ENCODE data around the gene MPZL2.

The MPZL2 gene

DNA sequence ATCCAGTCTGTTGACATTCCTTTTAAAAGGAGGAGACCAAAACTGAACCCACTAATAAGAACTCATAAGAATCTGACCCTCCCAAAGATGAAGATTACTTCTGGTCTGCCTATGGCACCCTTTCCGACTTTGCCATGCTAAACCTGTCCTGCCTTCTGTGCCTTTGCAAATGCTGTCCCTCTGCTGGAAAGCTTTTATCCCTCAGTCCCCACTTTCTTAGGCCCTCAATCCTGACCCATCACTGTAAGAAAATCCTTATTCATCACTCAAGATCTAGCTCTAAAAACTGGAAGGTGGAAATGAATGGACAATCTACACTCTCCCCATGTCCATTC lies 22.4 kb downstream of the MPZL2 start:
- Histone ChIP-seq H3K9ac (ENCODE audit: low read length in 2 of 2) (no peak overlapping the region), H3K4me3 (ENCODE audit: low read length in 2 of 2) (no peak overlapping the region), H3K27ac (ENCODE audit: low read length) (no peak overlapping the region), H3K9me3 (ENCODE audit: control insufficient read depth in 2 of 2, low read length in 2 of 2) (no peaks in the 10 kb centered on the region), H3K27me3 (ENCODE audit: control insufficient read depth in 1 of 2, insufficient read depth in 2 of 2, low read length in 2 of 2) (peaks cover 0 to 5% of the 10 kb centered on the region in 2 donors), H3K4me1 (ENCODE audit: control insufficient read depth, insufficient read depth, low read length) (no peaks in the 10 kb centered on the region), H3K36me3 (ENCODE audit: control insufficient read depth in 2 of 2, insufficient read depth in 2 of 2, low read length in 2 of 2) (no peaks in the 10 kb centered on the region)

DNA sequence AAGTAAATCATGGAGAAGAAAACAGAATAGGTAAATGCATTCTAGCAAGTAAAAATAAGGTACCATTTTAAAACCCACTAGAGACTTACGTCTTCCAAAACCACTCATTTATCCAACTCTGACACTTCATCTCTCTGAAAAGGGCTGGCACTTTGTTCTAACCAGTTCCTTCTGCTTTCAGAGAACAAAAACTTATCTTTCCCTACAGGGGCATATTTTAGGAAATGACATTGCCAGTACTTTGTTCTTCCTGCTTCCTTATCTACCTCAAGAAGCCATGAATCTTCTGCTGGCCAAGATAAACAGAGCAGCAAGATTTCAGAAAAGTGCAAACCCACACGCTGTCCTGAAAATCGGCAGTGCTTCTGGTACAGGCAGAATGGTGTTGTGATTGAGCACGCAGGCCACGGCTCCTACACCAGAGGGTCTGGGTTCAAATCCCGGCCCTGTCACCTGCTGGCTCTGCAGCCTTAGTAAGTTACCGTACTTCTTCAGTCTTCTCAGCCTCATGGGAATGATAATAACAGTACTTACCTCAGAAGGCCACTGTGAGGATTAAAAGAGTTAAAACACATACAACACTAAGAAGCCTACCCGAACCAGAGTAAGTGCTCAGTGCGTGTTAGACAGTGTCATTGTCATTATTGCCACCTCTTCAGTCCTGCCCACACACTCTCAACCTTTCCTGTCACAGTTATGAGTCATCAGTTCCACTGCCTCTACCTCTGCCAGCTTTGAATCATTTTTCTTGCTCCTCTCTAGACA lies 22.9 kb downstream of the MPZL2 start:
- Histone ChIP-seq H3K4me3 (ENCODE audit: low read length in 2 of 2) (no peak overlapping the region), H3K9ac (ENCODE audit: low read length in 2 of 2) (no peak overlapping the region), H3K27ac (ENCODE audit: low read length) (no peak overlapping the region), H3K27me3 (ENCODE audit: control insufficient read depth in 1 of 2, insufficient read depth in 2 of 2, low read length in 2 of 2) (peaks cover 0 to 5% of the 10 kb centered on the region in 2 donors), H3K36me3 (ENCODE audit: control insufficient read depth in 2 of 2, insufficient read depth in 2 of 2, low read length in 2 of 2) (no peaks in the 10 kb centered on the region), H3K9me3 (ENCODE audit: control insufficient read depth in 2 of 2, low read length in 2 of 2) (no peaks in the 10 kb centered on the region), H3K4me1 (ENCODE audit: control insufficient read depth, insufficient read depth, low read length) (no peaks in the 10 kb centered on the region)

DNA sequence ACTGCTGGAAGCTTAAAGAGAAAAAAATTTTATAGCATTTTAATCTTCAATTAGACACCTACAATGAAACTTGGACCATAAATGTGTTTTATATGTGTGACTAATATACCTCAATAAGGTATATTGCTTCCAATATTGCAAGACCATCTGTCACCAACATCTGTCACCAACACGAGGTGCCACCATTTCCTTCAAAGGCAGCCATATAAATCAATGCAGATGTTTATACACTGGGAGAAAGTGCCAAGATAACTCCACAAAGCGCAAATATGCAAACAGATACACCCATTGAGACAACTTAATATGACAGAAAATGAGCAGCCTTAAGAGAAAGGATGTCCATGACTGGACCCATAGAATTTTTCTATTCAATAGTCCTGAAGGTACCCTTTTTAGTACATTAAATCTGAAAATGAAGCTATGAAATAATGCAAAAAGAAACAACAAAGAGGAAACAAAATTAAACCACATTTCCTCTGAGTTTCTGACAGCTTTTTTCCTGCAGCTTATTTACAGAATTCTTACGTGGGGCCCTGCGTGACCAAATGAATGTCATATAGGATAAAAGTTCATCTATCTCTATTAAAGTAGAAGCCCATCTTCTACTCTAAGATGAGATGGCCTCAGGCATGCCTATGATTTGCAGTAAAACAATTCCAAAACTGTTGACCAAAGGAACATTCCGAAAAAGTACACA lies 24.4 kb downstream of the MPZL2 start:
- Histone ChIP-seq H3K27ac (ENCODE audit: low read length) (no peak overlapping the region), H3K27me3 (ENCODE audit: control insufficient read depth in 1 of 2, insufficient read depth in 2 of 2, low read length in 2 of 2) (peaks cover 0 to 5% of the 10 kb centered on the region in 2 donors), H3K4me3 (ENCODE audit: low read length in 2 of 2) (no peak overlapping the region), H3K9ac (ENCODE audit: low read length in 2 of 2) (no peak overlapping the region), H3K36me3 (ENCODE audit: control insufficient read depth in 2 of 2, insufficient read depth in 2 of 2, low read length in 2 of 2) (no peaks in the 10 kb centered on the region), H3K9me3 (ENCODE audit: control insufficient read depth in 2 of 2, low read length in 2 of 2) (no peaks in the 10 kb centered on the region), H3K4me1 (ENCODE audit: control insufficient read depth, insufficient read depth, low read length) (no peaks in the 10 kb centered on the region)

DNA sequence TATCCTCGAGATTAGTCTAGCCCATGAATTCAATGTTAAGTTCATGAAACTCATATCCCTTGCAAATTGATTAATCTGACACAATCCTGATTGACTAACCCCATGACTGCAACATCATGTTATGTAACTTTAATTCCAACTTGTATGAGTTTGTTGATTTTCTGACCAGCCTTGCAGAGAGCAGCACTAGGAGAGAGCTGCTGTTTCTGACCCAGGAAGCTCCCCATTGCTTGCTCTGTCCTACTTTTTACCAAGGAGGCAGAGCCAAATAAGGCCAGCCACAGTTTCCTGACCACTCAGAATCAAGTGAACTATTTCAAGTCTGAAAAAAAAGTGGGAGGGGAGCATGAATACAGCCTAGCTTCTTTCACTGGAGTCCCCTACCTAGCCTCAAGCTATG lies 25.2 kb downstream of the MPZL2 start:
- no peak overlapping the region for H3K9ac ChIP-seq (ENCODE audit: low read length in 2 of 2)
- H3K27me3 ChIP-seq (ENCODE audit: control insufficient read depth in 1 of 2, insufficient read depth in 2 of 2, low read length in 2 of 2): peaks cover 0 to 2% of the 10 kb centered on the region in 2 donors
- no peak overlapping the region for H3K4me3 ChIP-seq (ENCODE audit: low read length in 2 of 2)
- H3K27ac ChIP-seq (ENCODE audit: low read length): no peak overlapping the region
- H3K36me3 ChIP-seq (ENCODE audit: control insufficient read depth in 2 of 2, insufficient read depth in 2 of 2, low read length in 2 of 2): no peaks in the 10 kb centered on the region
- H3K4me1 ChIP-seq (ENCODE audit: control insufficient read depth, insufficient read depth, low read length): no peaks in the 10 kb centered on the region
- no peaks in the 10 kb centered on the region for H3K9me3 ChIP-seq (ENCODE audit: control insufficient read depth in 2 of 2, low read length in 2 of 2)

DNA sequence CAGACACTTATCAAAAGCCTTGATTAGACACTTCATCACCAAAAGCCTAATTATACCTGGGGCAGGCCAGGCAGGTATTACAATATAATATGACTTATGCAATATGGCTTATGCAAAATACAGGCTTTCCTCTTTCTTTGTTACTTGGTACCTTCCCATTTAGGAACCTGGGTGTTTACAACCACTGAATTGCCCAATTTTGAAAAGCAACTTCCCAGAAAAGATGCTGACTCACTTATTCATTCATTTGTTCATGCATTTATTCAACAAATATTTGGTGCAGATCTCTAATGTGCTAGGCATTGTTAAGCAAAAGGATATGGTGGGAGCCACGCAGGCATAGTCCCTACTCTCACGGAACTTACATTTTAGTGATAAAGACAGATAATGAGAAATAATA lies 25.7 kb downstream of the MPZL2 start:
- H3K27me3 ChIP-seq (ENCODE audit: control insufficient read depth in 1 of 2, insufficient read depth in 2 of 2, low read length in 2 of 2): peaks cover 0 to 2% of the 10 kb centered on the region in 2 donors
- H3K27ac ChIP-seq (ENCODE audit: low read length): no peak overlapping the region
- H3K4me1 ChIP-seq (ENCODE audit: control insufficient read depth, insufficient read depth, low read length): no peaks in the 10 kb centered on the region
- no peak overlapping the region for H3K9ac ChIP-seq (ENCODE audit: low read length in 2 of 2)
- no peaks in the 10 kb centered on the region for H3K9me3 ChIP-seq (ENCODE audit: control insufficient read depth in 2 of 2, low read length in 2 of 2)
- H3K36me3 ChIP-seq (ENCODE audit: control insufficient read depth in 2 of 2, insufficient read depth in 2 of 2, low read length in 2 of 2): no peaks in the 10 kb centered on the region
- H3K4me3 ChIP-seq (ENCODE audit: low read length in 2 of 2): no peak overlapping the region

DNA sequence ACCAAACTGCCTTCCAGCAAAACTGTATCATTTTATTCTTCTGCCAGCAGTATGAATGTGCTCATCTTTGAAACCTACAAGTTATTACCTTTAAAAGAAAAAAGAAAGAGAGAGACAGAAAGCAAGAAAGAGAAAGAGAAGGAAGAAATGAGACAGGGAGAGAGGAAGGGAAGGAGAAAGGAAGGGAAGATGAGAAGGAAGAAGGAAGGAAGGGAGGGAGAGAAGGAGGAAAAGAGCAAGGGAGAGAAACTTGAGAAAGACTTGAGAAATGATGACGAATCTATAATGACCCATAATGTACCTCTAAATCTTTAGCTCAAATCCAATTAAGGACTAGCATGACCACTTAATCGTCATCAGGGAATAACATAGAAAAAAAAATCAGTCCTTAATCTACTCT lies 27.9 kb downstream of the MPZL2 start:
- Histone ChIP-seq H3K27ac (ENCODE audit: low read length) (no peak overlapping the region), H3K9ac (ENCODE audit: low read length in 2 of 2) (no peak overlapping the region), H3K4me3 (ENCODE audit: low read length in 2 of 2) (no peak overlapping the region), H3K4me1 (ENCODE audit: control insufficient read depth, insufficient read depth, low read length) (no peaks in the 10 kb centered on the region), H3K36me3 (ENCODE audit: control insufficient read depth in 2 of 2, insufficient read depth in 2 of 2, low read length in 2 of 2) (no peaks in the 10 kb centered on the region), H3K27me3 (ENCODE audit: control insufficient read depth in 1 of 2, insufficient read depth in 2 of 2, low read length in 2 of 2) (no peaks in the 10 kb centered on the region), H3K9me3 (ENCODE audit: control insufficient read depth in 2 of 2, low read length in 2 of 2) (no peaks in the 10 kb centered on the region)

DNA sequence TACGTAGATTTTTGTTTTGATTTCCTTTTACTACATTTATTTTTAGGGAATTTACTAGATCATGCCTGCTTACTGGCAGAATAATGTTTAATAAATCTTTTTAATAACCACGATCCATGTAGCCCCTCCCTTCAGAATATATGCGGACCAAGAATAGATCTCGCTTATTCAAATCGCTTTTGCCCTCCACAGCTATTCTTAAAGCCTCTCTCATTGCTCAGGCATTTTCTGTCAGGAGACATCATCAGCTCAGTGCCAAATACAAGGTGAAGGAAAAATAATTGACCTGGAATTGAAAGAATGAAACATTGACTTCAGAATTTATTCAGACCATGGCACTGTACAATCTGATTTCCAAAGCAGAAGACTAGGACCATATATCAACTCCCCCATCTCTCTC lies 29.3 kb downstream of the MPZL2 start:
- no peak overlapping the region for H3K9ac ChIP-seq (ENCODE audit: low read length in 2 of 2)
- no peak overlapping the region for H3K27ac ChIP-seq (ENCODE audit: low read length)
- H3K27me3 ChIP-seq (ENCODE audit: control insufficient read depth in 1 of 2, insufficient read depth in 2 of 2, low read length in 2 of 2): no peaks in the 10 kb centered on the region
- H3K9me3 ChIP-seq (ENCODE audit: control insufficient read depth in 2 of 2, low read length in 2 of 2): no peaks in the 10 kb centered on the region
- H3K4me1 ChIP-seq (ENCODE audit: control insufficient read depth, insufficient read depth, low read length): no peaks in the 10 kb centered on the region
- H3K4me3 ChIP-seq (ENCODE audit: low read length in 2 of 2): no peak overlapping the region
- H3K36me3 ChIP-seq (ENCODE audit: control insufficient read depth in 2 of 2, insufficient read depth in 2 of 2, low read length in 2 of 2): no peaks in the 10 kb centered on the region

DNA sequence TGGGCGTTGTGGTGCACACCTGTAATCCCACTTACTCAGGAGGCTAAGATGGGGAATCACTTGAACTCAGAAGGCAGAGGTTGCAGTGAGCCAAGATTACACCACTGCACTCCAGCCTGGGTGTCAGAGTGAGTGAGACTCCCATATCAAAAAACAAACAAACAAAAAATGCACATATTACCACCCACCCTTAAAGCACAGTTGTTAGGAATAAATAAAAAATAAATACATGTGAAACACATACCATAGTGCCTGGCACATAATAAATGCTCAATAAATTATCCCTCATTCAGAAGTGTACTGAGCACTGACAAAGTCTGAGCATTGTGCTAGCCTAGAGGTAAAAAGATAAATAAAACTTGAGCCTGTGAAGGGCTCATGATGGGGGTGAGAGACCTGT lies 30.2 kb downstream of the MPZL2 start:
- no peaks in the 10 kb centered on the region for H3K27me3 ChIP-seq (ENCODE audit: control insufficient read depth in 1 of 2, insufficient read depth in 2 of 2, low read length in 2 of 2)

DNA sequence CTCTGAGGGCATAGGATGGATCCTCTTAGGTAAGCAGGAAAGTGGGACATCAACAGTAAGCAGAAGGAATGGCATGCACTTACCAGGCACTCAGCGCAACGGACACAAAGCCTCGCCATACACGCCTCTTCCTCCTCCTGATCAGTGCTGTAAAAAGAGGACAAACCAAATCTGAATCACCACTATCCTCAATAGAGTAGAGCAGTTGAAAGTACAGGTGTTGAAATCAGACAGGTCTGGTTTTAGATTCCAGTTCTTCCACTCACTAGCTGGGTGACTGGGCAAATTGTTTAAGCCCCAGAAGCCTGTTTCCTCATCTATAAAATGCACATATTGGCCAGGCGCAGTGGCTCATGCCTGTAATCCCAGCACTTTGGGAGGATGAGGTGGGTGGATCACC lies 30.7 kb downstream of the MPZL2 start:
- H3K4me3 ChIP-seq (ENCODE audit: low read length in 2 of 2): no peak overlapping the region
- no peaks in the 10 kb centered on the region for H3K9me3 ChIP-seq (ENCODE audit: control insufficient read depth in 2 of 2, low read length in 2 of 2)
- H3K36me3 ChIP-seq (ENCODE audit: control insufficient read depth in 2 of 2, insufficient read depth in 2 of 2, low read length in 2 of 2): no peaks in the 10 kb centered on the region
- no peak overlapping the region for H3K9ac ChIP-seq (ENCODE audit: low read length in 2 of 2)
- H3K27me3 ChIP-seq (ENCODE audit: control insufficient read depth in 1 of 2, insufficient read depth in 2 of 2, low read length in 2 of 2): no peaks in the 10 kb centered on the region
- H3K4me1 ChIP-seq (ENCODE audit: control insufficient read depth, insufficient read depth, low read length): no peaks in the 10 kb centered on the region
- H3K27ac ChIP-seq (ENCODE audit: low read length): no peak overlapping the region

More for the DNA sequence above, 30.2 kb downstream of the MPZL2 start:
- Histone ChIP-seq H3K9me3 (ENCODE audit: control insufficient read depth in 2 of 2, low read length in 2 of 2) (no peaks in the 10 kb centered on the region), H3K4me1 (ENCODE audit: control insufficient read depth, insufficient read depth, low read length) (no peaks in the 10 kb centered on the region), H3K36me3 (ENCODE audit: control insufficient read depth in 2 of 2, insufficient read depth in 2 of 2, low read length in 2 of 2) (no peaks in the 10 kb centered on the region), H3K27ac (ENCODE audit: low read length) (no peak overlapping the region), H3K9ac (ENCODE audit: low read length in 2 of 2) (no peak overlapping the region), H3K4me3 (ENCODE audit: low read length in 2 of 2) (no peak overlapping the region)

DNA sequence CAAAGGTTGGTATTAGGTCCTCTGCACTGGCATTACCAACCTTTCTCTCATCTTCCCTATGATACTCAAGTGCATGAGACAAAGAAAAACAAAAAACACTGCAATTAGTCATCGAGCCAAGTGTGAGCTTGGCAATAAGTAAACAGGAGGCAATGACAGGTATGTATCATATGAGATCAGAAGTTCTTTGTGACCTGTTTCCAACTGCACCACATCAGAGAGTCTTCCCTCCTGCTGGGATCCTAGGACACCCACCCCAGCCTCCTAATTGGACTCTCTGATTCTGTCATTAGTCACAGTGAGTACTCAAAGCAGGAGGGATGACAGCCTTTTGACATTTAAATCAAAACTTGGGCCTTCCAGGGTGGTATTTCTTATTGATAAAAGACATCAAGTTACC lies 31.4 kb downstream of the MPZL2 start:
- H3K9me3 ChIP-seq (ENCODE audit: control insufficient read depth in 2 of 2, low read length in 2 of 2): no peaks in the 10 kb centered on the region
- no peak overlapping the region for H3K4me3 ChIP-seq (ENCODE audit: low read length in 2 of 2)
- H3K9ac ChIP-seq (ENCODE audit: low read length in 2 of 2): no peak overlapping the region
- H3K36me3 ChIP-seq (ENCODE audit: control insufficient read depth in 2 of 2, insufficient read depth in 2 of 2, low read length in 2 of 2): no peaks in the 10 kb centered on the region
- no peak overlapping the region for H3K27ac ChIP-seq (ENCODE audit: low read length)
- H3K27me3 ChIP-seq (ENCODE audit: control insufficient read depth in 1 of 2, insufficient read depth in 2 of 2, low read length in 2 of 2): no peaks in the 10 kb centered on the region
- no peaks in the 10 kb centered on the region for H3K4me1 ChIP-seq (ENCODE audit: control insufficient read depth, insufficient read depth, low read length)

DNA sequence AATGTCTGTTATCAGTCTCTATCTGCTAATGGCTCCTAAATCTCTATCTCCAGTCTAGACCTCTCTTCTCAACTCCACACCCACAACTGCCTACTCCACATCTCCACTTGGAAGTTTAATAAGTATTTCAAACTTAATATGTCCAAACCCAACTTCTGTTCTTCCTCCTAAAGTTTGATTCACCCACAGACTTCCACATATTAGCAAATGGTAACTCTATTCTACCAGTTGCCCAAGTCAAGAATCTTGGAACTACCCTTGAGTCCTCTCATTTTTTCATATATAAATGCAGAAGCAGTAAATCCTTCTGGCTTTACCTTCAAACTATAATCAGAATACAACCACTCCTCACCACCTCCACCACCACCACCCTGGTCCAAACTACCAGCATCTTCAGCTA lies 32.6 kb downstream of the MPZL2 start:
- Histone ChIP-seq H3K36me3 (ENCODE audit: control insufficient read depth in 2 of 2, insufficient read depth in 2 of 2, low read length in 2 of 2) (no peaks in the 10 kb centered on the region), H3K27ac (ENCODE audit: low read length) (no peak overlapping the region), H3K9ac (ENCODE audit: low read length in 2 of 2) (no peak overlapping the region), H3K9me3 (ENCODE audit: control insufficient read depth in 2 of 2, low read length in 2 of 2) (no peaks in the 10 kb centered on the region), H3K4me1 (ENCODE audit: control insufficient read depth, insufficient read depth, low read length) (no peaks in the 10 kb centered on the region), H3K4me3 (ENCODE audit: low read length in 2 of 2) (no peak overlapping the region), H3K27me3 (ENCODE audit: control insufficient read depth in 1 of 2, insufficient read depth in 2 of 2, low read length in 2 of 2) (no peaks in the 10 kb centered on the region)
